ENCODE measurements around the gene FGFRL1. TPM values are rescaled to one million over a fixed set of nuclear protein-coding genes. Genes with fewer than 3 reads are reported as not detected.

Gene FGFRL1
- total and polyA plus RNA-seq, 2 donors = 5.7 to 25.7 TPM

- Histone ChIP-seq H3K4me3 (ENCODE audit: low read depth, low read length) (no peak overlapping the region), H3K27ac (ENCODE audit: low read depth) (no peak overlapping the region), H3K36me3 (ENCODE audit: insufficient read depth) (peaks cover 4% of the 10 kb centered on the region), H3K4me1 (ENCODE audit: insufficient read depth) (no peaks in the 10 kb centered on the region)
- WGBS = 98% methylated on average over 83 of the region's 83 CpGs
- DNase-seq (ENCODE audit: extremely low spot score) = no peak
Observed at GRCh38 chr4:1023895-1024740, 12.7 kb downstream of the FGFRL1 start.

GRCh38 chr4:1024882-1025545 lies 13.6 kb downstream of the FGFRL1 start:
- H3K4me1 ChIP-seq (ENCODE audit: insufficient read depth) = no peaks in the 10 kb centered on the region
- H3K36me3 ChIP-seq (ENCODE audit: insufficient read depth) = peaks cover 4% of the 10 kb centered on the region
- no peak for DNase-seq (ENCODE audit: extremely low spot score)
- H3K27ac ChIP-seq (ENCODE audit: low read depth) = no peak overlapping the region
- 93% methylated on average over 32 of the region's 32 CpGs for WGBS
- H3K4me3 ChIP-seq (ENCODE audit: low read depth, low read length) = no peak overlapping the region

GRCh38 chr4:1026115-1026514 lies 14.7 kb downstream of the FGFRL1 start:
- no peak overlapping the region for H3K4me3 ChIP-seq (ENCODE audit: low read depth, low read length)
- H3K36me3 ChIP-seq (ENCODE audit: insufficient read depth) = peaks cover 4% of the 10 kb centered on the region
- 63% methylated on average over 17 of the region's 17 CpGs for WGBS
- DNase-seq (ENCODE audit: extremely low spot score) = no peak
- no peaks in the 10 kb centered on the region for H3K4me1 ChIP-seq (ENCODE audit: insufficient read depth)
- H3K27ac ChIP-seq (ENCODE audit: low read depth) = no peak overlapping the region

- H3K27ac ChIP-seq (ENCODE audit: low read depth) = no peak overlapping the region
- DNase-seq (ENCODE audit: extremely low spot score) = no peak
- WGBS = 68% methylated on average over 26 of the region's 26 CpGs
- no peak overlapping the region for H3K4me3 ChIP-seq (ENCODE audit: low read depth, low read length)
- H3K36me3 ChIP-seq (ENCODE audit: insufficient read depth) = peaks cover 4% of the 10 kb centered on the region
- no peaks in the 10 kb centered on the region for H3K4me1 ChIP-seq (ENCODE audit: insufficient read depth)
Observed at GRCh38 chr4:1027219-1027914, 15.9 kb downstream of the FGFRL1 start.

- no peak overlapping the region for H3K27ac ChIP-seq (ENCODE audit: low read depth)
- 57% methylated on average over 9 of the region's 9 CpGs for WGBS
- no peak for DNase-seq (ENCODE audit: extremely low spot score)
- peaks cover 4% of the 10 kb centered on the region for H3K36me3 ChIP-seq (ENCODE audit: insufficient read depth)
- no peak overlapping the region for H3K4me3 ChIP-seq (ENCODE audit: low read depth, low read length)
- no peaks in the 10 kb centered on the region for H3K4me1 ChIP-seq (ENCODE audit: insufficient read depth)
Observed at GRCh38 chr4:1027915-1028238, 16.5 kb downstream of the FGFRL1 start.

- 77% methylated on average over 36 of the region's 36 CpGs for WGBS
- Histone ChIP-seq H3K27ac (ENCODE audit: low read depth) (no peak overlapping the region), H3K4me1 (ENCODE audit: insufficient read depth) (no peaks in the 10 kb centered on the region), H3K36me3 (ENCODE audit: insufficient read depth) (peaks cover 4% of the 10 kb centered on the region), H3K4me3 (ENCODE audit: low read depth, low read length) (no peak overlapping the region)
- DNase-seq (ENCODE audit: extremely low spot score) = no peak
Observed at GRCh38 chr4:1028574-1029220, 17.3 kb downstream of the FGFRL1 start.

GRCh38 chr4:1029529-1029928 lies 18.1 kb downstream of the FGFRL1 start:
- Histone ChIP-seq H3K36me3 (ENCODE audit: insufficient read depth) (peaks cover under 1% of the 10 kb centered on the region), H3K4me3 (ENCODE audit: low read depth, low read length) (no peak overlapping the region), H3K27ac (ENCODE audit: low read depth) (no peak overlapping the region), H3K4me1 (ENCODE audit: insufficient read depth) (no peaks in the 10 kb centered on the region)
- no peak for DNase-seq (ENCODE audit: extremely low spot score)
- WGBS = 74% methylated on average over 17 of the region's 17 CpGs

- no peaks in the 10 kb centered on the region for H3K36me3 ChIP-seq (ENCODE audit: insufficient read depth)
- H3K4me3 ChIP-seq (ENCODE audit: low read depth, low read length) = no peak overlapping the region
- no peak for DNase-seq (ENCODE audit: extremely low spot score)
- WGBS = 64% methylated on average over 12 of the region's 12 CpGs
- H3K27ac ChIP-seq (ENCODE audit: low read depth) = no peak overlapping the region
- no peaks in the 10 kb centered on the region for H3K4me1 ChIP-seq (ENCODE audit: insufficient read depth)
Observed at GRCh38 chr4:1030031-1030430, 18.6 kb downstream of the FGFRL1 start.

- no peak for DNase-seq (ENCODE audit: extremely low spot score)
- 75% methylated on average over 16 of the region's 16 CpGs for WGBS
Observed at GRCh38 chr4:1030559-1030958, 19.1 kb downstream of the FGFRL1 start.

GRCh38 chr4:1031346-1031745 lies 19.9 kb downstream of the FGFRL1 start:
- 89% methylated on average over 8 of the region's 8 CpGs for WGBS
- H3K27ac ChIP-seq (ENCODE audit: low read depth) = no peak overlapping the region

More at GRCh38 chr4:1030559-1030958, 19.1 kb downstream of the FGFRL1 start:
- Histone ChIP-seq H3K4me3 (ENCODE audit: low read depth, low read length) (no peak overlapping the region), H3K36me3 (ENCODE audit: insufficient read depth) (no peaks in the 10 kb centered on the region), H3K27ac (ENCODE audit: low read depth) (no peak overlapping the region), H3K4me1 (ENCODE audit: insufficient read depth) (no peaks in the 10 kb centered on the region)

GRCh38 chr4:1031956-1032795 lies 20.8 kb downstream of the FGFRL1 start:
- no peak for DNase-seq (ENCODE audit: extremely low spot score)
- Histone ChIP-seq H3K4me1 (ENCODE audit: insufficient read depth) (no peaks in the 10 kb centered on the region), H3K27ac (ENCODE audit: low read depth) (no peak overlapping the region), H3K36me3 (ENCODE audit: insufficient read depth) (no peaks in the 10 kb centered on the region), H3K4me3 (ENCODE audit: low read depth, low read length) (no peak overlapping the region)
- WGBS = 70% methylated on average over 37 of the region's 37 CpGs

More at GRCh38 chr4:1031346-1031745, 19.9 kb downstream of the FGFRL1 start:
- Histone ChIP-seq H3K4me3 (ENCODE audit: low read depth, low read length) (no peak overlapping the region), H3K4me1 (ENCODE audit: insufficient read depth) (no peaks in the 10 kb centered on the region), H3K36me3 (ENCODE audit: insufficient read depth) (no peaks in the 10 kb centered on the region)
- no peak for DNase-seq (ENCODE audit: extremely low spot score)

- no peak overlapping the region for H3K4me3 ChIP-seq (ENCODE audit: low read depth, low read length)
- H3K4me1 ChIP-seq (ENCODE audit: insufficient read depth) = no peaks in the 10 kb centered on the region
- no peaks in the 10 kb centered on the region for H3K36me3 ChIP-seq (ENCODE audit: insufficient read depth)
- DNase-seq (ENCODE audit: extremely low spot score) = no peak
- no peak overlapping the region for H3K27ac ChIP-seq (ENCODE audit: low read depth)
- WGBS = 86% methylated on average over 10 of the region's 10 CpGs
Observed at GRCh38 chr4:1032861-1033260, 21.4 kb downstream of the FGFRL1 start.

All from urinary bladder (tissue), 4 donors.